PC-9 (cell line): ENCODE results near the gene TM9SF2.

ENCODE experiments used
- EZH2 ChIP-seq: fragments of 200-600 bp; sonication (generic); IDR thresholded peaks from 2 replicates; pipeline ENCODE4 v1.8.0; 2017; ENCODE audit warnings: antibody characterized with exemption, low read depth
- TF ChIP-seq, protein P1 (sequence below): fragments of 200-600 bp; sonication (generic); conservative IDR thresholded peaks from 2 replicates; pipeline ENCODE4 v1.6.1; 2017; ENCODE audit warnings: mixed run types, antibody characterized with exemption, mild to moderate bottlenecking, moderate library complexity

DNA sequence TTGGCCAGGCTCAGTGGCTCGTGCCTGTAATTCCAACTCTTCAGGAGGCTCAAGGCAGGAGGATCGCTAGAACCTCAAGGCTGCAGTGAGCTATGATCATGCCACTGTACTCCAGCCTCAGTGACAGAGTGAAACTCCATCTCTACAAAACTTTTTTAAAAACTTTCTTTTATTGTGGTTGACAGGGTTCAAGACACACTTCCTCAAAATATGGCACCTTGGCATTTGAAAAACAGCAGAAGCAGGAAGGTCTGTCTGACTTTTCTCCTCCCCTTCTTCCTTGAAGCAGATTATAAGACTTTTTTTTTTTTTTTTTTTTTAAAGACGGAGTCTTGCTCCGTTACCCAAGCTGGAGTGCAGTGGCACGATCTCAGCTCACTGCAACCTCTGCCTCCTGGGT lies 100.3 kb downstream of the TM9SF2 start:
- TF ChIP-seq, protein P1, sequence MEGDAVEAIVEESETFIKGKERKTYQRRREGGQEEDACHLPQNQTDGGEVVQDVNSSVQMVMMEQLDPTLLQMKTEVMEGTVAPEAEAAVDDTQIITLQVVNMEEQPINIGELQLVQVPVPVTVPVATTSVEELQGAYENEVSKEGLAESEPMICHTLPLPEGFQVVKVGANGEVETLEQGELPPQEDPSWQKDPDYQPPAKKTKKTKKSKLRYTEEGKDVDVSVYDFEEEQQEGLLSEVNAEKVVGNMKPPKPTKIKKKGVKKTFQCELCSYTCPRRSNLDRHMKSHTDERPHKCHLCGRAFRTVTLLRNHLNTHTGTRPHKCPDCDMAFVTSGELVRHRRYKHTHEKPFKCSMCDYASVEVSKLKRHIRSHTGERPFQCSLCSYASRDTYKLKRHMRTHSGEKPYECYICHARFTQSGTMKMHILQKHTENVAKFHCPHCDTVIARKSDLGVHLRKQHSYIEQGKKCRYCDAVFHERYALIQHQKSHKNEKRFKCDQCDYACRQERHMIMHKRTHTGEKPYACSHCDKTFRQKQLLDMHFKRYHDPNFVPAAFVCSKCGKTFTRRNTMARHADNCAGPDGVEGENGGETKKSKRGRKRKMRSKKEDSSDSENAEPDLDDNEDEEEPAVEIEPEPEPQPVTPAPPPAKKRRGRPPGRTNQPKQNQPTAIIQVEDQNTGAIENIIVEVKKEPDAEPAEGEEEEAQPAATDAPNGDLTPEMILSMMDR = no peak
- TF ChIP-seq EZH2 = no peak
